ENCODE results near the gene RFT1.

GRCh38 chr3:53123953-53124352 lies 6.3 kb downstream of the RFT1 start:
- TF ChIP-seq CTCF (IDR thresholded peaks at IDR 0.05; ENCODE audit: low read depth, low read length, poor library complexity, severe bottlenecking) (no peak), EZH2phosphoT487 (IDR thresholded peaks at IDR 0.05; ENCODE audit: borderline replicate concordance, low read length) (no peak)

Data from DOHH2 (cell line).